ENCODE data around the gene PGPEP1.

- TF ChIP-seq, protein P1, sequence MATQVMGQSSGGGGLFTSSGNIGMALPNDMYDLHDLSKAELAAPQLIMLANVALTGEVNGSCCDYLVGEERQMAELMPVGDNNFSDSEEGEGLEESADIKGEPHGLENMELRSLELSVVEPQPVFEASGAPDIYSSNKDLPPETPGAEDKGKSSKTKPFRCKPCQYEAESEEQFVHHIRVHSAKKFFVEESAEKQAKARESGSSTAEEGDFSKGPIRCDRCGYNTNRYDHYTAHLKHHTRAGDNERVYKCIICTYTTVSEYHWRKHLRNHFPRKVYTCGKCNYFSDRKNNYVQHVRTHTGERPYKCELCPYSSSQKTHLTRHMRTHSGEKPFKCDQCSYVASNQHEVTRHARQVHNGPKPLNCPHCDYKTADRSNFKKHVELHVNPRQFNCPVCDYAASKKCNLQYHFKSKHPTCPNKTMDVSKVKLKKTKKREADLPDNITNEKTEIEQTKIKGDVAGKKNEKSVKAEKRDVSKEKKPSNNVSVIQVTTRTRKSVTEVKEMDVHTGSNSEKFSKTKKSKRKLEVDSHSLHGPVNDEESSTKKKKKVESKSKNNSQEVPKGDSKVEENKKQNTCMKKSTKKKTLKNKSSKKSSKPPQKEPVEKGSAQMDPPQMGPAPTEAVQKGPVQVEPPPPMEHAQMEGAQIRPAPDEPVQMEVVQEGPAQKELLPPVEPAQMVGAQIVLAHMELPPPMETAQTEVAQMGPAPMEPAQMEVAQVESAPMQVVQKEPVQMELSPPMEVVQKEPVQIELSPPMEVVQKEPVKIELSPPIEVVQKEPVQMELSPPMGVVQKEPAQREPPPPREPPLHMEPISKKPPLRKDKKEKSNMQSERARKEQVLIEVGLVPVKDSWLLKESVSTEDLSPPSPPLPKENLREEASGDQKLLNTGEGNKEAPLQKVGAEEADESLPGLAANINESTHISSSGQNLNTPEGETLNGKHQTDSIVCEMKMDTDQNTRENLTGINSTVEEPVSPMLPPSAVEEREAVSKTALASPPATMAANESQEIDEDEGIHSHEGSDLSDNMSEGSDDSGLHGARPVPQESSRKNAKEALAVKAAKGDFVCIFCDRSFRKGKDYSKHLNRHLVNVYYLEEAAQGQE (IDR thresholded peaks at IDR 0.05; ENCODE audit: borderline replicate concordance) = no peak
- TF ChIP-seq CTCF (IDR thresholded peaks at IDR 0.05; ENCODE audit: poor library complexity, severe bottlenecking) = no peak
Measured at GRCh38 chr19:18300930-18301717, 39.3 kb upstream of the PGPEP1 start.

Data from neural cell (in vitro differentiated cells).